GM12892 (cell line): ENCODE results near the gene INS.

Source experiments
- POLR2A ChIP-seq: IDR thresholded peaks from 2 replicates; pipeline ENCODE4 v1.6.1; 2011; ENCODE audit warnings: low read depth, low read length, control low read depth
- POLR2AphosphoS5 ChIP-seq: IDR thresholded peaks from 2 replicates; pipeline ENCODE4 v1.6.1; 2011; ENCODE audit warnings: low read depth, low read length, control low read depth

DNA sequence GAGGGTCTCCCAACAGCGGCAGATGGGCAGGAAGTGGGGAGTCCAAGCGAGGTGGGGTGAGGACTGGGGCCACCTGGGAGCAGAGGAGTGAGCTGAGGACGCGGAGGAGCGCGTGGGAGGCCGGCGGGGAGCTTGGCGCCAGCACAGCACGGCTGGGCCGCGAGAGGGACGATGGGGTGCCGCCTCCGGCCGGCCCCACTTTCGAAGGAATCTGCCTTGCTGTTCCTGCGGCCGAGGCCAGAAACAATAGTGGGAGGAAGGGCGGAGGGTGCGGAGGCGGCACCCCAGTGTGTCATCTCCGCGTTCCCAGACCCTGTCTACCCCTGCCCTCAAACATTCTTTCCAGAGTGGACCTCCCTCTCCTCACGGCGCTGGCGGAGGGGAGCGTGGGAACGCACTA, 5.5 kb downstream of the INS start:
- TF ChIP-seq POLR2AphosphoS5, result no peak
- no peak for TF ChIP-seq POLR2A
